ENCODE results near the gene EPHB2. TPM values are rescaled to one million over a fixed set of nuclear protein-coding genes. Genes with fewer than 3 reads are reported as not detected.

The EPHB2 gene
- total RNA-seq, 1 donor from 2014 or later, result 5.0 TPM

DNA sequence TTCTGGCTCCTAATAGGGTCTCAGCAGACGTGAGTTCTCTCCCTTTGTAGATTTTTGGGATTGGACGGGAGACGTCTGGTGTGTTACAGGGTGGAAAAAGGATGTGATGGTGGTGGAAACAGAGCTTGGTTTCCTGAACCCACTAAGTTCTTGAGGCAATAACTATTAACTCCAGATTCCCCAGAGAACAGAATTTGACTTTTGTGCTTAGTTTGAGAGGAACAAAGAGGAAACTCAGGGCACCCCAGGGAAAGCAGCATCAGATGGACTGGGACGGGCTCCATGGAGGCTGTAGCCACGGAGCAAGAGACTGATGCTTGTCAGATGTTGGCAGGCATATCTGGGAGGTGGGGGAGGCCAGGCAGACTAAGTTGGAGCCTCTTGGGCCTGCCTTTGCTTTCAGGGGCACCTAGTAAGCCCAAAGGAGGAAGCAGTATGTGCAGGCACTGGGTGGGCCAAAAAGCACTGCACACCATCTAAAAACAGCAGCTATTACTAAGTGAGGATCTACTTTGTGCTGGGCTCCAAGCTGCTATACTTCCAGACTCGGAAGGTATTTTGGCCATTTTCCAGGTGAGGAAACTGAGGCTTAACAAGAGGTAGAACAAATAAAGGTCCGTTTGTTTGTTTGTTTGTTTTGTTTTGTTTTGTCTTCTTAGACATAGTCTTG is 66.9 kb downstream of the EPHB2 start:
- Histone ChIP-seq H3K27me3 (ENCODE audit: low read depth) (peaks cover 6% of the 10 kb centered on the region), H3K4me1 (no peaks in the 10 kb centered on the region), H3K27ac (no peak overlapping the region), H3K9me3 (no peaks in the 10 kb centered on the region), H3K4me3 (no peak overlapping the region), H3K36me3 (no peaks in the 10 kb centered on the region)
- DNase-seq (no peak), ATAC-seq (no peak)
- intact Hi-C loops (cut with DNase I), result no loop called here
- TF ChIP-seq, protein P1, sequence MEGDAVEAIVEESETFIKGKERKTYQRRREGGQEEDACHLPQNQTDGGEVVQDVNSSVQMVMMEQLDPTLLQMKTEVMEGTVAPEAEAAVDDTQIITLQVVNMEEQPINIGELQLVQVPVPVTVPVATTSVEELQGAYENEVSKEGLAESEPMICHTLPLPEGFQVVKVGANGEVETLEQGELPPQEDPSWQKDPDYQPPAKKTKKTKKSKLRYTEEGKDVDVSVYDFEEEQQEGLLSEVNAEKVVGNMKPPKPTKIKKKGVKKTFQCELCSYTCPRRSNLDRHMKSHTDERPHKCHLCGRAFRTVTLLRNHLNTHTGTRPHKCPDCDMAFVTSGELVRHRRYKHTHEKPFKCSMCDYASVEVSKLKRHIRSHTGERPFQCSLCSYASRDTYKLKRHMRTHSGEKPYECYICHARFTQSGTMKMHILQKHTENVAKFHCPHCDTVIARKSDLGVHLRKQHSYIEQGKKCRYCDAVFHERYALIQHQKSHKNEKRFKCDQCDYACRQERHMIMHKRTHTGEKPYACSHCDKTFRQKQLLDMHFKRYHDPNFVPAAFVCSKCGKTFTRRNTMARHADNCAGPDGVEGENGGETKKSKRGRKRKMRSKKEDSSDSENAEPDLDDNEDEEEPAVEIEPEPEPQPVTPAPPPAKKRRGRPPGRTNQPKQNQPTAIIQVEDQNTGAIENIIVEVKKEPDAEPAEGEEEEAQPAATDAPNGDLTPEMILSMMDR (IDR thresholded peaks at IDR 0.05), result no peak

DNA sequence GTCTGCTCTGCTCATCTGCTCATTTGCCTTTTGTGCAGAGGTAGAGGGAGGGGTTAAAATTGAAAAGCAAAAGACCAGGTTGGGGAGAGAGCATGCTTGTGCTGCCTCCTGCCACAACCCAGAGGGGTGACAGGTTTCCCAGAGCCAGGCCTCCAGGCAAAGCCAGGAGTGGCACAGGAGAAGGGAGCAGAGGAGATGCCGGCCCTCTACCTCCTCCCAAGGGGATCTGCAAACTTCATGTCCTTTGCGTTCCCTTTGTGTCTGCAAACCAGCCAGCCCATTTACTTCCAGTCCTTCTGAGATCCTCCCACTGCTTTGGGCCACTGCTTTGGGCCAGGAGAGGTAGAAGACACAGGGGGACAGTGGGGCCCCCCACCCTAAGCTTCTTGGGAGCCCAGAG is 67.8 kb downstream of the EPHB2 start:
- Histone ChIP-seq H3K9me3 (no peaks in the 10 kb centered on the region), H3K4me1 (no peaks in the 10 kb centered on the region), H3K27me3 (ENCODE audit: low read depth) (peaks cover 6% of the 10 kb centered on the region), H3K27ac (no peak overlapping the region), H3K36me3 (no peaks in the 10 kb centered on the region), H3K4me3 (no peak overlapping the region)
- intact Hi-C loops (cut with DNase I), result no loop called here
- TF ChIP-seq, protein P1 (IDR thresholded peaks at IDR 0.05), result no peak
- ATAC-seq, result peak in 1 of 2 donors; percentile 14
- no peak for DNase-seq

DNA sequence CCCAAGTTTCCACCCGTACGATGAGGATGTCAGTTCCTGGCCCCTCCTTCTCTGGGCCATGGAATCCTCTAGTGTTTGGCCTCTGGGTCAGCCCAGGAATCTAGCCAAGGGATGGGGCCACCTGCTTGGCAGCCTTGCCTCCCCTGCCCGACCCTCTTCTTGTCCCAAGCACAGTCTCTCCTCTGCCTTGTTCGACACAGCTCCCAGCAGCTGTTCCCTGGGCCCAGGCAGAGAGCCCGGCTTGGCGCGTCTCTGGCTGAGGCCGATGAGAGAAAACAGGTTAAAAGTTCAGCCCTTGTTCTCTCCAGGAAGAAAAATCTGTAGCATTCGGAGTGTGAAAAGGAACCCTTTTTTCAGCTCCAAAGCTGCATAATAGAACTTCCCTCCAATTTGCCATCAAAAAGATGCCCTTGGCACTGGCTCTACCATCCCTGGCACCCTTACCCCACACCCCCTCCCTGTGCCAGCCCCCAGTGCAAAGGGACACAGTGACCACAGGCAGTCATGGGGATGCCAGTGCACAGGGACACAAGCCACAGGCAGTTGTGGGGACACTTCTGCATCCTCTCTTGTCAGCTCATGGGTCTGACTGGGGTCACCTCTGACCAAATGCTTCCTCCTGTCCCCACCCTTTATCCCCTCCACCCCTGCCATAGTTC is 68.4 kb downstream of the EPHB2 start:
- intact Hi-C loops (cut with DNase I), result no loop called here
- no peak overlapping the region for H3K27ac ChIP-seq
- H3K4me1 ChIP-seq, result no peaks in the 10 kb centered on the region
- no peaks in the 10 kb centered on the region for H3K36me3 ChIP-seq
- ATAC-seq (peak; percentile 8 to 44), DNase-seq (no peak)
- no peaks in the 10 kb centered on the region for H3K9me3 ChIP-seq
- TF ChIP-seq, protein P1 (IDR thresholded peaks at IDR 0.05), result no peak
- no peak overlapping the region for H3K4me3 ChIP-seq
- peaks cover 6% of the 10 kb centered on the region for H3K27me3 ChIP-seq (ENCODE audit: low read depth)

DNA sequence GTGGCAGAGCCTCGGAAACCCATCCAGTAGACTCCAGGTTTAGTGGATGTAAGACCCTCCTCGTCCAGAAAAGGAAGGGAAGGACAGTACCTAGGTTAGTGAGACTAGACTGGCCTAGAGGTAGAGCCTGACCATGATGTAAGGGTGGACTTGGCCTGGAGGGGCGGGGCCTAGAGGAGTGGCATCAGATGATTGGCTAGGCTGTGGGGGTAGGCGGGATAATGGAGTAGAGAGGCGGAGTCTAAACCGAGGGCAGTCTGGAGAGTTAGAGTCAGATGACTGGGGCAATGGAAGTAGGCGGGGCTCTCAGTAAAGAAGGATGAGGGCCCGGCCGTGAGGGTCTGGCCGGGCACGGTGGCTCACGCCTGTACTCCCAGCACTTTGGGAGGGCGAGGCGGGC is 70.1 kb downstream of the EPHB2 start:
- no peaks in the 10 kb centered on the region for H3K36me3 ChIP-seq
- no peak overlapping the region for H3K27ac ChIP-seq

DNA sequence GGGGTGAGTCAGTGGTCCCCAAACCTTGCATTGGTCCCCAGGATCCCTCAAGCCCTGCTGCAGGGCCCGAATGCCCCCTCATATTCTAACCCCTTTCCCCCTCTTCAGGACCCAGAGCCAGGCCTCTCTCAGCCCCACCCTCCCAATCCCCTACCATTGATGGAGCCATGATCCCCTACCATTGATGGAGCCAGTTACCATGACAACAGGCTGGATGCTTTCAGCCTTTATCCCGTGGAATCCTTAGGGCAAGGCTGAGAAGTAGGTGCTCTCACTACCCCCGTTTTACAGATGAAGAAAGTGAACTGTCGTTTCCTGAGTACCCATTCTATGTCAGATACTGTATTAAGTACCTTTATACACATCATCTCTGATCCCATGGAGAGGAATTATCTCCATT is 70.8 kb downstream of the EPHB2 start:
- no peaks in the 10 kb centered on the region for H3K4me1 ChIP-seq
- no peak overlapping the region for H3K4me3 ChIP-seq
- intact Hi-C loops (cut with DNase I), result no loop called here
- DNase-seq (no peak), ATAC-seq (no peak)
- no peaks in the 10 kb centered on the region for H3K36me3 ChIP-seq
- TF ChIP-seq, protein P1 (IDR thresholded peaks at IDR 0.05), result no peak
- no peaks in the 10 kb centered on the region for H3K9me3 ChIP-seq
- H3K27ac ChIP-seq, result no peak overlapping the region
- H3K27me3 ChIP-seq (ENCODE audit: low read depth), result peaks cover 6% of the 10 kb centered on the region

More for the DNA sequence above, 70.1 kb downstream of the EPHB2 start:
- Histone ChIP-seq H3K4me1 (no peaks in the 10 kb centered on the region), H3K9me3 (no peaks in the 10 kb centered on the region), H3K27me3 (ENCODE audit: low read depth) (peaks cover 6% of the 10 kb centered on the region), H3K4me3 (no peak overlapping the region)
- intact Hi-C loops (cut with DNase I), result no loop called here
- DNase-seq (no peak), ATAC-seq (no peak)
- TF ChIP-seq, protein P1 (IDR thresholded peaks at IDR 0.05), result no peak
